Left lung (tissue), 10 donors: Measurements from ENCODE around the gene YTHDF1. TPM values are rescaled to one million over a fixed set of nuclear protein-coding genes. Genes with fewer than 3 reads are reported as not detected.
A peak's percentile ranks its signal among the peaks of the same experiment; 100 is the strongest.

Experiments
- ATAC-seq: fragments of 200-7000 bp; cut with Tn5 transposase; one replicate; pipeline ENCODE4 v1.9.1; 2020; ENCODE audit warnings: moderate library complexity
- DNase-seq, 4 donors: peaks; one replicate each; pipeline ENCODE4 v3.0.0-alpha.2; 2013 to 2020
- H3K27ac ChIP-seq, 2 donors: fragments of 200-600 bp; sonication (generic) in 1 of 2; one replicate each; pipeline versions ENCODE4 v1.5.0 to v1.8.0; 2020 to 2021
- H3K27me3 ChIP-seq, 2 donors: fragments of 200-600 bp; sonication (generic) in 1 of 2; one replicate each; pipeline versions ENCODE4 v1.5.0 to v1.8.0; 2020 to 2021
- H3K36me3 ChIP-seq, 2 donors: fragments of 200-600 bp; sonication (generic) in 1 of 2; one replicate each; pipeline versions ENCODE4 v1.5.0 to v1.8.0; 2020 to 2021
- H3K4me1 ChIP-seq, 2 donors: fragments of 200-600 bp; one replicate each; pipeline ENCODE4 v1.8.0; 2021
- H3K4me3 ChIP-seq, 2 donors: fragments of 200-600 bp; sonication (generic) in 1 of 2; one replicate each; pipeline versions ENCODE4 v1.5.0 to v1.8.0; 2020 to 2021; ENCODE audit warnings: mild to moderate bottlenecking in 1 of 2
- H3K9me3 ChIP-seq, 2 donors: fragments of 200-600 bp; sonication (generic) in 1 of 2; one replicate each; pipeline versions ENCODE4 v1.5.0 to v1.8.0; 2020 to 2021
- CTCF ChIP-seq, 2 donors: fragments of 200-600 bp; sonication (generic) in 1 of 2; IDR thresholded peaks; one replicate each; pipeline versions ENCODE4 v1.5.0 to v1.8.0; 2021; ENCODE audit warnings: antibody characterized with exemption in 2 of 2
- intact Hi-C, 2 donors: fragments of 100-400 bp; cut with DNase I; formaldehyde crosslinking; loops; one replicate each; pipeline versions ENCODE4 v1.11.2 to v1.14.2; 2022
- polyA plus RNA-seq, 6 donors: library from polyadenylated mRNA; unstranded; fragments of 120-200 nt; gene quantifications; one replicate each; pipeline ENCODE4 v1.2.1, GENCODE V29; 2013; ENCODE audit not compliant: insufficient read length in 6 of 6
- total RNA-seq, 2 donors: library from RNA; stranded (reverse); fragmentation: NEBNext Ultra II Directional; extraction: Animal tissue kit (Norgen Biotek cat#: 25700); gene quantifications; one replicate each; pipeline ENCODE4 v1.2.1, GENCODE V29; 2021
- donor health status: DM: no; HTN: yes; CAD: no.
- donor health status: DM: no; HTN: no; CAD: no.

Gene YTHDF1
- total and polyA plus RNA-seq, 8 donors, result 34.3 to 43.3 (median 36.5) TPM

GRCh38 chr20:63181226-63181625 lies 34.7 kb downstream of the YTHDF1 start:
- TF ChIP-seq CTCF (IDR thresholded peaks at IDR 0.05), result no peak
- ATAC-seq, result no peak
- H3K36me3 ChIP-seq, result no peaks in the 10 kb centered on the region
- H3K4me1 ChIP-seq, result peaks cover 9 to 29% of the 10 kb centered on the region in 2 donors
- intact Hi-C loops, result loop anchor here in 1 of 2 donors (10.0 kb wide), 1 partner anchor 126 kb away; no protein-coding TSS in a partner anchor
- DNase-seq, result no peak
- no peak overlapping the region for H3K4me3 ChIP-seq
- H3K27me3 ChIP-seq, result peaks cover 44 to 85% of the 10 kb centered on the region in 2 donors
- no peak overlapping the region for H3K27ac ChIP-seq
- no peaks in the 10 kb centered on the region for H3K9me3 ChIP-seq

GRCh38 chr20:63180569-63181185 lies 35.3 kb downstream of the YTHDF1 start:
- no peak for DNase-seq
- Histone ChIP-seq H3K27me3 (peaks cover 49 to 91% of the 10 kb centered on the region in 2 donors), H3K36me3 (no peaks in the 10 kb centered on the region), H3K4me1 (peaks cover 9 to 29% of the 10 kb centered on the region in 2 donors), H3K4me3 (no peak overlapping the region), H3K9me3 (no peaks in the 10 kb centered on the region), H3K27ac (no peak overlapping the region)
- ATAC-seq, result no peak
- intact Hi-C loops, result loop anchor here in 1 of 2 donors (10.0 kb wide), 1 partner anchor 126 kb away; no protein-coding TSS in a partner anchor
- TF ChIP-seq CTCF (IDR thresholded peaks at IDR 0.05), result no peak

DNA sequence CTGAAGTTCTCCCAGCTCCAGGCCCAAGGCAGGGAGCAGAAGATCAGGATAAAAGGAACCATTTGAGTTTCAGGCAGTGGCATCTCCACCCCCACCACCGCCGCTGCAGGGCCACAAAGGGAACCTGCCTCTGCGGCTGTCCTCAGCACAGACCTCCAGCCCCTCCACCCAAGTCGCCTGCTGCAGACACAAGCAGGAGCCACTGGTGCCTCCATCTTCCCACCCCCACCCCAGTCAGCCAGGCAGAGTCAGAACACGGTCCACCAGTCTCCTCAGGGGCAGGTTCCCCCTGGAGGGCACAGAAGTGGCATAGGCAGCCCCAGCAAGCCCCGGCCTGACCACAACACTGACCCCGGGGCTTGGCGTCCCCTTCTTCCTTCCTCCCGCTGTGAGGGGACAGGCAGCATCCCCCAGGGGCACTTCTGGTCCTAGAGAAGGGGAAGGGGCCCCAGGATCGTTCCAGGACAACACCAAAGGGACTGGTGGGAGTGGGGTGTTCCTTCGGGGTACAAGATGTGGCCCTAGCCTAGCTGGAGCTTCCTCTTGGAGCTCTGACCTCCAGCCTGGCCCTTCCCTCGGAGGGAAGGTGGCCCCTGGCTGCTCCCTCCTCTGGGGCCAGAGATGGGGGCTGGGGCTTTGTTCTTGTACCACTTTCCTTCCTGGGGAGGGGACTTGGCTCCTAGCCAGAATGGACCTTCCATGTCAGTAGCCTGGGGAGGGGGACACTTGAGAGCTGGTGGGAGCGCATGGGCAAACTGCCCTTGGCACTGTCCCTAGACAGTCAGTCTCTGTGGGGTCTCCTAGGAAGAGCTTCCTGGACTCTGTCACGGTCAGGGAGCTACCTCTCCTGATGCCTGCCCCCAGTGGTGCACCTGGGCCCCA lies 36.0 kb downstream of the YTHDF1 start:
- intact Hi-C loops, result loop anchor here in 1 of 2 donors (10.0 kb wide), 1 partner anchor 125 kb away; no protein-coding TSS in a partner anchor
- DNase-seq, result no peak
- Histone ChIP-seq H3K4me3 (no peak overlapping the region), H3K27ac (no peak overlapping the region), H3K27me3 (peaks cover 56 to 98% of the 10 kb centered on the region in 2 donors), H3K9me3 (no peaks in the 10 kb centered on the region), H3K4me1 (peaks cover 9 to 35% of the 10 kb centered on the region in 2 donors), H3K36me3 (no peaks in the 10 kb centered on the region)
- ATAC-seq, result no peak
- TF ChIP-seq CTCF (IDR thresholded peaks at IDR 0.05), result no peak

- peak in 1 of 4 donors; percentile 10 for DNase-seq
Observed at GRCh38 chr20:63178889-63179686, 36.8 kb downstream of the YTHDF1 start.

More at GRCh38 chr20:63178889-63179686, 36.8 kb downstream of the YTHDF1 start:
- ATAC-seq, result peak; percentile 11
- H3K9me3 ChIP-seq, result no peaks in the 10 kb centered on the region
- H3K36me3 ChIP-seq, result no peaks in the 10 kb centered on the region
- H3K4me3 ChIP-seq, result no peak overlapping the region
- peaks cover 65 to 100% of the 10 kb centered on the region in 2 donors for H3K27me3 ChIP-seq
- H3K4me1 ChIP-seq, result peaks cover 9 to 39% of the 10 kb centered on the region in 2 donors
- intact Hi-C loops, result no loop called here
- no peak overlapping the region for H3K27ac ChIP-seq
- peak in 1 of 2 donors; percentile 10 for TF ChIP-seq CTCF (IDR thresholded peaks at IDR 0.05)
